ENCODE measurements around the gene DNAH9.

DNAH9 gene

DNA sequence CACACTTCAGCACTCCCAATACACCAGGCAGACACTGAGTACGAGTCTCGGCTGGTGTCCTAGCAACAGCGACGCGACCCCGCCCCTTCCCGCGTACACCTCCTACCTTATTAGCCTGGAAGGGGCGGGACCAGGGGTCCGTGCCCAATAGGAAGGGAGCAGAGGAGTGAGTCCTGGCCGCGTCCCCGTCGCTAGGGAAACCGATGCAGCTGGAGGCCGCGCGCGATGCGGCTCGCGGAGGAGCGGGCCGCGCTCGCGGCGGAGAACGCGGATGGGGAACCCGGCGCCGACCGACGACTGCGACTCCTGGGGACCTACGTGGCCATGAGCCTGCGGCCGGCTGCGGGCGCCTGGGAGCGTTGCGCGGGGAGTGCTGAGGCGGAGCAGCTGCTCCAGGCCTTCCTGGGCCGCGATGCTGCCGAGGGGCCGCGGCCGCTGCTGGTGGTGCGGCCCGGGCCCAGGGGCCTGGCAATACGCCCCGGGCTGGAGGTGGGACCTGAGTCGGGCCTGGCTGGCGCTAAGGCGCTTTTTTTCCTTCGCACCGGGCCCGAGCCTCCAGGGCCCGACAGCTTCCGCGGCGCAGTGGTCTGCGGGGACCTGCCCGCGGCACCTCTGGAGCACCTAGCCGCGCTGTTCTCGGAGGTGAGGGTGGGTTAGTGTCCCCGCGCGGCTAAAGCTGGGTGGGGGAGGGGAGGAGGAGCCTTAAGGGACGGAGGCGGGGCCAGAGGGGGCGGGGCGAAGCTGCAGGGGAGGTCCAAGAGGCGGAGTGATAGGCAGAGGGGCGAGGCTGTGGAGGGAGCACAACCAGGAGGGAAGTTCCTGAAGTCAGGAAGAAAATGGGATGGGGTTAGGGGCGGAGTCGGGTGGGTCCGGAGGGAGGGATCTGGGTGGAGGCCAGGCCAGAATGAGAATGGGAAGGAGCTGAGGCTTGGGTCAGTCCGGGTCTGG is at the start of gene DNAH9:
Gene DNAH9, plus strand, starts transcription at position 197 of the 948 bp plus-strand sequence. Its CDS starts 29 bp downstream, at position 226.
- peak; percentile 4 for DNase-seq (ENCODE audit: low read depth)

DNA sequence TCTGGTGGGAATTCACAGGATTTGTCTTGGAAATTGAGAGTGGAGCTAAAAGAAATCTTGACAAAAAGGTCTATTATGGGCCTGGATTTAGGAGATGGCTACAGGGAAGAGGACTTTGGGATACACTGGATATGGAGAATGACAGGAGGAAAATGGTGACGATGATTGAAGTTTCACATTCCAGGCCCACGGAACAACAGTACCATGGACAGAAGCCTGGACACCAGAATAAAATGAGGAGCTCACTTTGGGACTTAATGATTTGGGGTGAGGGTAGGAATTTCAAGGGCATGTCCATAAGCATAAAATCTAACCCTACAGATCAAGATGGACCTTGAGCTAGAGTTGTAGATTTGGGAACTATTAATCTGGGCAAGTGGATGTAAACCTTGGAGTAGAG is 47.8 kb upstream of the DNAH9 start:
- DNase-seq (ENCODE audit: low read depth): no peak

GRCh38 chr17:11551442-11551841 is 46.8 kb upstream of the DNAH9 start:
- DNase-seq (ENCODE audit: low read depth): no peak

DNA sequence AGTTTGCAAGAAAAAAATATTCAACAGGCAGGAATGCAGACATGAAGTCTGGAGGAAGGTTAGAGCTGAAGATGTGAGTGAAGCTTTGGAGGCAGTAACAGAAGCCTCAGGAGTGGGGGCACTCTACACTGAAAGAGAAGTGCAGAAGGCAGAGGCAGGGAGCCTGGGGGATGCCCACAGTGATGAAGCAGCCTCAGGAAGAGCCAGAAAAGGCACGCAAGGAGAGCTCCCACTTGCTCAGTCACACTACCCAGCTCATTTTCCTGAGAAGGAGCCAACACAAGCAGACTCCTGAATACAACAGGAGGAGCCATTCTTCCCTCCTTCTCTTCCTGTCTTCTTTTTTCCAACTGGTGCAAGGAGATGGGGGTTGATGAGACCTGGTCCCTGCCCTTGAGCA is 45.1 kb upstream of the DNAH9 start:
- no peak for DNase-seq (ENCODE audit: low read depth)

GRCh38 chr17:11554042-11554441 is 44.2 kb upstream of the DNAH9 start:
- DNase-seq (ENCODE audit: low read depth): no peak

DNA sequence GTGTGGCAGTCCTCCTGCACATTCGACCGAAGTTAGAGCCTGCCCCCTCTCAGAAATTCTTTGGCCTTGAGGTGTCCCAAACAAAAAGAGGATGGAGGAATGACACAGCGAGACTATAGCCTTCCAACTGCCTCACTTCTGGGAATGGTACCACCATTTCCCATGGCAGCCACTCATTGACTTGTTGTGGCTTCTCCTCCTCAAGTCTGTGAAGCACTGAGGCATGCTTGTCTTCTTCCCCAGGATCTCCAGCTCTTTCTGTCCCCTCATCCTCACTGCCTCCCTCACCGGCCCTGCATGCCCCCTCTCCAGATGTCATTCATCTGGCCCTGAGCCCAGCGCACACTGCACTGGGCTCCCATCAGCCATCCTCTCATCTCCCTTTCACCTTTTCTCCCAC is 43.7 kb upstream of the DNAH9 start:
- no peak for DNase-seq (ENCODE audit: low read depth)

DNA sequence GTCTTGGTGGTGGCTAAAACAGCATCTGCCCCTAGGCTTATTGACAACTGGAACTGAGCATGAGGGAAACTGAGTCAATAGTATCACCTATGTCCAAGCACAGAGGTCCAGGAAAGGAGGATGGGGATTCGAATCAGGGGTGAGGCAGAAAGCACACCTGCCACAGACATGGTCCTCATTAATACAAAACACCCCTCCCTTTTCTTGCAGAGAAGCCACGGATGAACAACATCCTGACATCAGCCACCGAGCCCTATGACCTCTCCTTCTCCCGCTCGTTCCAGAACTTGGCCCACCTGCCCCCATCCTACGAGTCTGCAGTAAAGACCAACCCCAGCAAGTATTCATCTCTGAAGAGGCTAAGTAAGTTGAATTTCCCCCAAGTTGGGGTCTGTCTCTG is 42.7 kb upstream of the DNAH9 start:
- no peak for DNase-seq (ENCODE audit: low read depth)

DNA sequence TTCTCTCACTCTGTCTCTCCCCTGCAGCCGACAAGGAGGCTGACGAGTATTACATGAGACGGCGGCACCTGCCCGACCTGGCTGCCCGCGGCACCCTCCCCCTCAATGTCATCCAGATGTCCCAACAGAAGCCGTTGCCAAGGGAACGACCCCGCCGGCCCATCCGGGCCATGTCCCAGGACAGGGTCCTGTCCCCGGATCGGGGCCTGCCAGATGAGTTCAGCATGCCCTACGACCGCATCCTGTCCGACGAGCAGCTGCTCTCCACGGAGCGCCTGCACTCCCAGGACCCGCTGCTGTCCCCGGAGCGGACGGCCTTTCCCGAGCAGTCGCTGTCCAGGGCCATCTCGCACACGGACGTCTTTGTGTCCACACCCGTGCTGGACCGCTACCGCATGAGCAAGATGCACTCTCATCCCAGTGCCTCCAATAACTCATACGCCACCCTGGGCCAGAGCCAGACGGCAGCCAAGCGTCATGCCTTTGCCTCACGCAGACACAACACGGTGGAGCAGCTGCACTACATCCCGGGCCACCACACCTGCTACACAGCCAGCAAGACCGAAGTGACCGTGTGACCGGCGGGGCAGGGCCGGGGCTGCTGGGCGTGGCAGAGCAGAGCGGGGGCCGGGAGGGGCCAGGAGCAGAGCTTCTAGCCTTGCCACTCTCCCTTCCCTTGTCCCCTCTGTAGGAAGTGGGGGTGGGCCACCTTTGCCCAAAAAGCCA is 40.4 kb upstream of the DNAH9 start:
- DNase-seq (ENCODE audit: low read depth): no peak

GRCh38 chr17:11558681-11559234 is 39.5 kb upstream of the DNAH9 start:
- no peak for DNase-seq (ENCODE audit: low read depth)

- no peak for DNase-seq (ENCODE audit: low read depth)
Measured at GRCh38 chr17:11559601-11560000, 38.7 kb upstream of the DNAH9 start.

- no peak for DNase-seq (ENCODE audit: low read depth)
Measured at GRCh38 chr17:11561281-11561680, 37.0 kb upstream of the DNAH9 start.

DNA sequence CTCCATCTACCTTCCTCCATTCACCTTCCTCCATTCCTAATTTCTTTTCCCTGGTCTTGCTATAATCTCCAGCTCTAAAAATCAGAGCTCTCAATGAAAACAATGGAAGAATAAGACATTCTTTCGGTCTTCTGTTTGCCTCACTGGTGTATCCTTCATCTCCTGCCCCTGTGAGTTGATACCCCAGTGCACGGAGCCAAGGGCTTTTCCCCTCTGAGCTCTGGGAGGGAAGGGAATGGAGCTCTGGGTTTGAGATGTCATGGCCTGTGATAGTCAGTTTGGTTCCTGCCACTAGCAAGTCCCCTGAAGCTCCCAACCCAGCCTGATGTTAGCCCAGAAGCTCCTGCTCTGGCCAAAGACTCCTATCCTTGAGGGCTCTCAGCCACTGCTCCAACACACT is 36.6 kb upstream of the DNAH9 start:
- no peak for DNase-seq (ENCODE audit: low read depth)

DNA sequence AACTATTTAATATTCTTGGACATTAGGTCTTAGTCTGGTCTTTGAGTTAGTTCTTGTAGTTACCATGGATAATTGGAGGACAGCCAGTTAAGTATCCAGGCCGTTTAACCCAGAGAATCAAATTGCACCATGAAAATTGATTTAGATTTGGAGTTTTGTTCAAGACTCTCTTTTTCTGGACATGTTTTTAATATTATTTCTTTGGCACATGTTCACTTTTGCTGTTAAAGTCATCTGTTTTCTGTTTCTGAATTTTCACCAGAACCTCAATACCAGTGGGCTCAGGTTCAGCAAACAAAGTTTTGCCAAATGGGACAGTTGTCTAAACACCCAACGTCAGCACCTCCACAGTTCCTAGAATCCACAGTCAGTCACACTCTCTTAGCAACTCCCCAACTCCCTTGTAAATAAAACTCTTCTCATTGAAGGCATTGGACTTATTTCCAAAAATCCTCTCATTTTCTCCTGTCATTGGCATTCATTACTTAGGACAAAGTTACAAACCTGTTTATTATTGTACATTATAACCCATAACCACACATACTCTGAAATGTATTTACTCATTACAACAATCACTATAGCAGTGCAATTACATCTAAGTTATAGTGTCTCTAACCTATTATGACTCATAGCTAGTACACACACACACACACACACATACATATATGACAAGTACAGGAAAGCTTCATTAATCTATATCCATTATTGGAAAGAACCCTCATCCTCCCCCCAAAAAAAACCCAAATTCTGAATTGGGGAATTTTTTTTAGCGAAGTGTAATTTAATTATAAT is 33.5 kb upstream of the DNAH9 start:
- DNase-seq (ENCODE audit: low read depth): no peak

DNA sequence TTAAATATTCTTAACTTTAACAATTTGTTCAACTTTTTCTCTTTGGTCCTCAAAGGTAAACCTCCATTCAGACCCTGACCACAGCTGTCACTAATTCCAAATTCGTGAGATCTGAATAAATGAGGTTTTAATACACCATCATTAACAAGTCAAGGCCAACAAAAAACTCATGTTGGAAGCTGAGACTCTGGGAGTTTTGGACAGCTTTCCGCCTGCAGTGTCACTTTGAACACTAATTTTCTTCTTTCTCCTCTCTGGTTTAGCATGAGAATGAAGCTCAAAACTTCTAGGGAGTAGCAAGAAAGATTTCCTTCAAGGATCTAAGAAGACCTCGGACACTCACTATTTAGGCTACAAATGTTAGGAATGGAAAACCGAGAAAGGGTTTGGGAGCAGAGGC is 32.7 kb upstream of the DNAH9 start:
- DNase-seq (ENCODE audit: low read depth): no peak

DNA sequence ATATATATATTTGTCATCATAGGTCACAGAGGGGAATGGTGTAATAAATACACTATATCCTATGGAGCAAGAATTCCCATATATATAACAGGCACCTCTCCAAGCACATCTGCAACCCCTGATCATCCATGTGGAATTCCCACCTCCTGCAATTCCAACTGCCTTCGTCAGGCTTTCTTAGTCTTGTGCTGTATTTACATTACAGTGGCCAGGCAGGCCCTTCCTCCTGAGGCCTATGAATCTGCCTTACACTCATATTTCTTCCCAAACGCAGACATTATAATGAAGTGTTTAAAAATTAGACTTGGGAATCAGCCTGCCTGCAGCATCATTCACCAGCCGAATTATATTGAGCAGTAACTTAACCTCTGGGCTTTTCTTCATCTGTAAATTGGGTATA is 19.3 kb upstream of the DNAH9 start:
- no peak for DNase-seq (ENCODE audit: low read depth)

GRCh38 chr17:11580677-11581076 is 17.6 kb upstream of the DNAH9 start:
- DNase-seq (ENCODE audit: low read depth): no peak

DNA sequence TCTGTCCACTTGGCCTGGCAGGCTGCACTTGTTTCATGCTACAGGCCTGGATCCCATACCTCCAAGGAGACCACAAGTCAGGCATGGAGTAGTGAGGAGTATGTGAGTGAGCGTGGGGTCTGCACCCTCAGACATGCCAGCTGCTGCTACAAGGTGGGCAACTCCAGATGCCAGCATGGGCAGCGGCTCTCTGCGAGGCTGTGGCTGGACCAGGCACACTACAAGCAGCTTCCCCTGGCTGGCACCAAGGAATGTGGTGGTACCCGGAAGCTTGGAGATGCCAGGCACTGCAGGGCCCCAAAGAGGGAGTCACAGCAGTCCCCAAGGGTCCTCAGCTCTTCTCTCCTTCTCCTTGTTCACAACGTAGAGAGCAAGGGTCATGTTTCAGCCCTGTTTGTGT is 16.1 kb upstream of the DNAH9 start:
- no peak for DNase-seq (ENCODE audit: low read depth)

DNA sequence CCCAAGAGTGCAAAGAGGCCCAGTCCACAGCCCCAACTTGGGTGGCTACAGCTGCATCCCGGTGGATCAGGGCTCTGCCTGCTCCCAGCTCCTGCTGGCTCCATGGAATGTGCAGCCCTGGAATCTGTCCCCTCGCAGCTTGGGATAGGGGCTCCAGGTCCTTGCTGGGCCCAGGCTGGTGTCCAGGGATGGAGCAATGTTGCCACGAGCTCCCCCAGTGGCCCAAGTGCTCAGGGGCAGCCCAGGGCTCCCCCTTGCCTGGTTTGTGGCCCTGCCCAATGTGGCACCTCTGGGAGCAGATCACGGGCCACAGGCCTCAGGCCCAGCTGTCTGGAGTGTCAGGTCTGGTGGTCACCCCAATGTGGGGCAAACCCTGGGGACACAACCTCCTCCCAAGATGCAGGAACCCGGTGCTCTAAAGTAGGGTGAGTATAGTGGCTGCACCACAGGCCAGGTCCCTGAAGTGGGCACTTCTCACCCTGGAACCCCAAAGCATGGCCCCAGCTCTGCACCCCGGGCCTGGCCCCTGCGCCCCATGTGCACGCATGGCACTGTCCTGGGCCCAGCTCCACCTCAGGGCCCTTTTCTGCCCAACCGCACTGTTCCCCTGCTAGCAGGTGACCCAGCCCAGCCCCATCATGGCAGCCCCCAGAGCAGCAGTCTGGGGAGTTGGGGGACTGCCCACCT is 14.8 kb upstream of the DNAH9 start:
- no peak for DNase-seq (ENCODE audit: low read depth)

GRCh38 chr17:11589716-11590115 is 8.6 kb upstream of the DNAH9 start:
- no peak for DNase-seq (ENCODE audit: low read depth)

- no peak for DNase-seq (ENCODE audit: low read depth)
Measured at GRCh38 chr17:11601661-11602060, 3.4 kb downstream of the DNAH9 start.

GRCh38 chr17:11608396-11608795 is 10.1 kb downstream of the DNAH9 start:
- no peak for DNase-seq (ENCODE audit: low read depth)

Measured in stimulated activated CD8-positive, alpha-beta memory T cell treated with anti-CD3 and anti-CD28 coated beads, Interleukin-7, amount 100 ng/mL, for 24 hours (primary cell).